Measurements from ENCODE around the gene HNRNPUL1. TPM values are rescaled to one million over a fixed set of nuclear protein-coding genes. Genes with fewer than 3 reads are reported as not detected.

Gene HNRNPUL1
- total and polyA plus RNA-seq, 2 of the 8 experiments (the other 6 are each of a cell fraction or from before 2014, with no cell fraction given): 99.5 to 264 TPM

DNA sequence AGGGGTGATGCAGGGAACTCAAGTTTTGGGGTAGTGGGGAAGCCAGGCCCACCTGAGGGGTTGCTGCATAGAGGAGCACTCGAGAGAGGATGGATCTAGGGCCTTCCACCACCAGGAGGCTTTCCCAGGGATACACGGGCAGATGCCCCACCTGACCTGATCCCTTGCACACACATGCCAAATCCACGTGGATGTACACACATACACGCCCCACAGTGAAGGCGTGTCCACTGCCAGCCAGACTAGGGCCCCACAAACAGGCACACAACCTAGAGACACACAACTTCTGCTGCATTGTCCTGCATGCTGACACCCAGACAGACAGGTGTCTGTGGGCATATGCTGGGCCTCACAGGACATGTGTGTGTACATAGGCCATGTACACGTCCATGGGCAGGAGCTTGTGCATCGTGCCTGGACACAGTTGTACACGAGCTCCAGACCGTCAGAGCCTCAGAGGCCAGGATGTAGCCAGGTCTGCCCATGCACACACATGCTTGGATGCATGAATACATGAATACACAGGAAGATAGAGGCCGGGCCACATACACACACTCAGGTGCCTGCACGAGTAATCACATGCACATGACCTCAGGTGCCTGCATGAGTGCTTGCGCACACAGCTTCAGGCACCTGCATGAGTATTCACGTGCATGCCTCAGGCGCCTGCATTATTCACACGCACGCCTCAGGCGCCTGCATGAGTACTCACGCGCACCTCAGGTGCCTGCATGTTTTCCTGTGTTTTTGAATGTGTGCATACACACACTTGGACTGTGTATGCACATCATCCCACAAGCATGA, 54.7 kb downstream of the HNRNPUL1 start (continued):
- TF ChIP-seq PHF8 (conservative IDR thresholded peaks at IDR 0.05; ENCODE audit: low read depth, low read length) (no peak), CBX8 (IDR thresholded peaks at IDR 0.05; ENCODE audit: borderline replicate concordance, low read depth, low read length) (no peak), CEBPB (IDR thresholded peaks at IDR 0.05; ENCODE audit: low read depth, low read length) (no peak), CHD2 (IDR thresholded peaks at IDR 0.05; ENCODE audit: low read length) (no peak), RXRA (IDR thresholded peaks at IDR 0.05; ENCODE audit: insufficient read depth, low read depth, low read length) (no peak)
